MM.1S (cell line): Measurements from ENCODE around the gene ZNF575.

Experiments used
- DNase-seq: peaks from one replicate; pipeline ENCODE4 v3.0.0-alpha.2; 2015
- H2AFZ ChIP-seq: fragments of 300-600 bp; sonication (generic); 2 replicates; pipeline ENCODE4 v1.6.0; 2016; ENCODE audit warnings: antibody characterized with exemption, low read length
- H3F3A ChIP-seq: fragments of 300-600 bp; sonication (generic); 2 replicates; pipeline ENCODE4 v1.6.1; 2016; ENCODE audit warnings: mild to moderate bottlenecking, antibody characterized with exemption, low read length, moderate library complexity, mixed read lengths; ENCODE audit not compliant: insufficient read depth
- H3K27ac ChIP-seq: fragments of 300-600 bp; sonication (generic); 2 replicates; pipeline ENCODE4 v1.5.1; 2016; ENCODE audit warnings: mild to moderate bottlenecking, low read length
- H3K27me3 ChIP-seq: fragments of 300-600 bp; sonication (generic); replicated peaks from 2 replicates; pipeline ENCODE4 v1.6.0; 2016; ENCODE audit warnings: low read length; ENCODE audit not compliant: insufficient read depth
- H3K36me3 ChIP-seq: fragments of 300-600 bp; sonication (generic); replicated peaks from 2 replicates; pipeline ENCODE4 v1.6.1; 2016; ENCODE audit warnings: mild to moderate bottlenecking, low read length, mixed read lengths; ENCODE audit not compliant: insufficient read depth
- H3K4me1 ChIP-seq: fragments of 300-600 bp; sonication (generic); 2 replicates; pipeline ENCODE4 v1.6.1; 2016; ENCODE audit warnings: low read length, mixed read lengths
- H3K4me2 ChIP-seq: fragments of 300-600 bp; sonication (generic); 2 replicates; pipeline ENCODE4 v1.6.0; 2016; ENCODE audit warnings: low read depth, low read length
- H3K4me3 ChIP-seq: fragments of 300-600 bp; sonication (generic); 2 replicates; pipeline ENCODE4 v1.5.1; 2016; ENCODE audit warnings: low read length, mixed read lengths
- H3K79me2 ChIP-seq: fragments of 300-600 bp; sonication (generic); 2 replicates; pipeline ENCODE4 v1.6.1; 2016; ENCODE audit warnings: mixed run types, low read length, mixed read lengths
- H3K9ac ChIP-seq: fragments of 300-600 bp; sonication (generic); 2 replicates; pipeline ENCODE4 v1.6.1; 2016; ENCODE audit warnings: low read length, mixed read lengths
- H3K9me2 ChIP-seq: fragments of 300-600 bp; sonication (generic); replicated peaks from 2 replicates; pipeline ENCODE4 v1.6.1; 2016; ENCODE audit warnings: mild to moderate bottlenecking, low read length, mixed read lengths; ENCODE audit not compliant: insufficient read depth
- H3K9me3 ChIP-seq: fragments of 300-600 bp; sonication (generic); replicated peaks from 2 replicates; pipeline ENCODE4 v1.6.1; 2016; ENCODE audit warnings: mild to moderate bottlenecking, low read length, mixed read lengths; ENCODE audit not compliant: insufficient read depth
- H4K20me1 ChIP-seq: fragments of 300-600 bp; sonication (generic); 2 replicates; pipeline ENCODE4 v1.6.1; 2016; ENCODE audit warnings: mild to moderate bottlenecking, low read length, moderate library complexity, mixed read lengths; ENCODE audit not compliant: insufficient read depth
- EZH2 ChIP-seq: fragments of 300-600 bp; sonication (generic); optimal IDR thresholded peaks from 2 replicates; pipeline ENCODE3; 2017; ENCODE audit warnings: low read depth, mild to moderate bottlenecking, antibody characterized with exemption, low read length, mixed read lengths
- EZH2phosphoT487 ChIP-seq: fragments of 300-600 bp; sonication (generic); IDR thresholded peaks from 2 replicates; pipeline ENCODE4 v1.6.1; 2018; ENCODE audit warnings: antibody characterized with exemption, low read length
- TF ChIP-seq, protein P1 (sequence below): fragments of 300-600 bp; sonication (generic); IDR thresholded peaks from 2 replicates; pipeline ENCODE4 v1.5.1; 2016; ENCODE audit warnings: antibody characterized with exemption, low read length, mixed read lengths

The ZNF575 gene

DNA sequence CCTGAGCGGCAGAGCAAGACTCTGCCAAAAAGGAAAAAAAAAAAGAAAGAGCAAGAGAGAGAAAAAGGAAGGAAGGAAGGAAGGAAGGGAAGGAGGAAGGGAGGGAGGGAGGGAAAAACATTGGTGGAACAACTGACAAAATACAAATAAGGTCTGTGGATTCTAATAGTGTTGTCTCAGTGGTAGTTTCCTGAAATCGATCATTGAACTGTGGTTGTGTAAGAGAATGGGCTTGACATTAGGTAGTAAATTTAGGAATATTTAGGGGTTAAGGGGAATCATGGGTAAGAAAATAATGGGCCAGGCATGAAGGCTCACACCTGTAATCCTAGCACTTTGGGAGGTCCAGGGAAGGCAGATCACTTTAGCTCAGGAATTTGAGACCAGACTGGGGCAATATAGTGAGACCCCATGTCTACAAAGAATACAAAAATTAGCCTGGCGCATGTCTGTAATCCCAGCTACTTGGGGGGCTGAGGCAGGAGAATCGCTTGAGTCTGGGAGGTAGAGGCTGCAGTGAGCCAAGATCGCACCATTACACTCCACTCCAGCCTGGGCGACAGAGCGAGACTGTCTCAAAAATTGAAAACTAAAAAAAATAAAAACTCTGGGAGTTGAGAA is 42.9 kb upstream of the ZNF575 start:
- no peaks in the 10 kb centered on the region for H3K36me3 ChIP-seq
- H3K4me2 ChIP-seq: no peak overlapping the region
- no peaks in the 10 kb centered on the region for H3K79me2 ChIP-seq
- no peak overlapping the region for H2AFZ ChIP-seq
- no peaks in the 10 kb centered on the region for H3K9me3 ChIP-seq
- H3F3A ChIP-seq: no peaks in the 10 kb centered on the region
- no peaks in the 10 kb centered on the region for H4K20me1 ChIP-seq
- no peak overlapping the region for H3K9ac ChIP-seq
- H3K27me3 ChIP-seq: no peaks in the 10 kb centered on the region
- TF ChIP-seq EZH2phosphoT487: no peak
- TF ChIP-seq, protein P1, sequence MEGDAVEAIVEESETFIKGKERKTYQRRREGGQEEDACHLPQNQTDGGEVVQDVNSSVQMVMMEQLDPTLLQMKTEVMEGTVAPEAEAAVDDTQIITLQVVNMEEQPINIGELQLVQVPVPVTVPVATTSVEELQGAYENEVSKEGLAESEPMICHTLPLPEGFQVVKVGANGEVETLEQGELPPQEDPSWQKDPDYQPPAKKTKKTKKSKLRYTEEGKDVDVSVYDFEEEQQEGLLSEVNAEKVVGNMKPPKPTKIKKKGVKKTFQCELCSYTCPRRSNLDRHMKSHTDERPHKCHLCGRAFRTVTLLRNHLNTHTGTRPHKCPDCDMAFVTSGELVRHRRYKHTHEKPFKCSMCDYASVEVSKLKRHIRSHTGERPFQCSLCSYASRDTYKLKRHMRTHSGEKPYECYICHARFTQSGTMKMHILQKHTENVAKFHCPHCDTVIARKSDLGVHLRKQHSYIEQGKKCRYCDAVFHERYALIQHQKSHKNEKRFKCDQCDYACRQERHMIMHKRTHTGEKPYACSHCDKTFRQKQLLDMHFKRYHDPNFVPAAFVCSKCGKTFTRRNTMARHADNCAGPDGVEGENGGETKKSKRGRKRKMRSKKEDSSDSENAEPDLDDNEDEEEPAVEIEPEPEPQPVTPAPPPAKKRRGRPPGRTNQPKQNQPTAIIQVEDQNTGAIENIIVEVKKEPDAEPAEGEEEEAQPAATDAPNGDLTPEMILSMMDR: no peak
- no peak for TF ChIP-seq EZH2
- no peak for DNase-seq
- H3K27ac ChIP-seq: no peak overlapping the region
- no peaks in the 10 kb centered on the region for H3K9me2 ChIP-seq
- no peaks in the 10 kb centered on the region for H3K4me1 ChIP-seq
- no peak overlapping the region for H3K4me3 ChIP-seq

DNA sequence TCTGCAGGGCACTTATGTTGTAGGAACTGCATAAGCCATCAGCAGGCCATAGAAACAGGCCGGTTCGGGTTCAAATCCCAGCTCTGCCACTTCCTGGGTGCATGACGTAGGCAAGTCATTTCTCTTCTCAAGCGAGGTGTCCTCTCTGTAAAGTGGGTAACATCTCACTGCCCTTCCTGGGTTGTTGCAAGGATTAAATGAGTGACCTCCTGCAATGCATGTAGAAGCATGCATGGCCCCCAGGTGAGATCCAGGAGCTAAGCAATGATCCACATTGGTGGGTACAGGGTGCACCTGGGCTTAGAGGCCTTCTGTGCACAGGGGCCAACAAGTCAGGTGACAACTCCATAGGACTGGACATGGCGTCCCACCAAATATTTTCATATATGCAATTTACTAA is 42.2 kb upstream of the ZNF575 start:
- no peaks in the 10 kb centered on the region for H3K9me2 ChIP-seq
- no peaks in the 10 kb centered on the region for H4K20me1 ChIP-seq
- no peak for TF ChIP-seq EZH2phosphoT487
- no peak for TF ChIP-seq EZH2
- TF ChIP-seq, protein P1: no peak
- H3K9me3 ChIP-seq: no peaks in the 10 kb centered on the region
- H3K4me3 ChIP-seq: no peak overlapping the region
- H3F3A ChIP-seq: no peaks in the 10 kb centered on the region
- no peaks in the 10 kb centered on the region for H3K36me3 ChIP-seq
- no peaks in the 10 kb centered on the region for H3K79me2 ChIP-seq
- H3K9ac ChIP-seq: no peak overlapping the region
- no peaks in the 10 kb centered on the region for H3K27me3 ChIP-seq
- no peaks in the 10 kb centered on the region for H3K4me1 ChIP-seq
- no peak for DNase-seq
- H3K27ac ChIP-seq: no peak overlapping the region
- H3K4me2 ChIP-seq: no peak overlapping the region
- H2AFZ ChIP-seq: no peak overlapping the region

DNA sequence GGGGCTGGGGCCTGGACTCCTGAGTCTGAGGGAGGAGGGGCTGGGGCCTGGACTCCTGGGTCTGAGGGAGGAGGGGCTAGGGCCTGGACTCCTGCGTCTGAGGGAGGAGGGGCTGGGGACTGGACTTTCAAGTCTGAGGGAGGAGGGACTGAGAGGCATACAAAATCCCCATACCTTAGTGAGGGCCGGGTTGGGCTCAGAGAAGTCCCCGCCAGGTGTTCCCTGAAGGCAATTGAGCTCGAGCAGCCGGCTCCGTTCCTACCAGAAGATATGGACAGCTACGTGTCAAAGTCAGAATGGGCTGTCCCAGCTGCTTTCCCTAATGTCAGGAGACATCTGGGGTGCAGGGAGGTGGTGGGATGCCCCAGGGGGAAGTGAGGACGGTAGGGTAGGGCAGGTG is 37.9 kb upstream of the ZNF575 start:
- Histone ChIP-seq H4K20me1 (no peaks in the 10 kb centered on the region), H2AFZ (no peak overlapping the region), H3K4me1 (no peaks in the 10 kb centered on the region), H3K27me3 (no peaks in the 10 kb centered on the region), H3K4me2 (no peak overlapping the region), H3K9ac (no peak overlapping the region), H3K9me3 (no peaks in the 10 kb centered on the region), H3K79me2 (no peaks in the 10 kb centered on the region), H3K4me3 (no peak overlapping the region), H3K9me2 (no peaks in the 10 kb centered on the region), H3K27ac (no peak overlapping the region), H3K36me3 (no peaks in the 10 kb centered on the region), H3F3A (no peaks in the 10 kb centered on the region)
- TF ChIP-seq, protein P1: no peak
- TF ChIP-seq EZH2phosphoT487: no peak
- no peak for TF ChIP-seq EZH2
- DNase-seq: no peak
